A673 (cell line): Measurements from ENCODE around the gene TMEM50A. TPM values are rescaled to one million over a fixed set of nuclear protein-coding genes. Genes with fewer than 3 reads are reported as not detected.

Source experiments
- BruUV-seq: library from RNA; stranded (reverse); fragments of 400-500 nt; replicated peaks from 2 replicates; lab custom pipeline; 2021; lab: Mats Ljungman, UMichigan
- CTCF ChIA-PET: fragments of 300-600 bp; sonication (Branson Sonifier 250); formaldehyde crosslinking; loops from one replicate; lab custom pipeline; 2022; ENCODE audit warnings: antibody characterized with exemption; lab: Charles Lee
- POLR2A ChIA-PET: fragments of 300-600 bp; sonication (Branson Sonifier 250); formaldehyde crosslinking; loops from one replicate; lab custom pipeline; 2022; ENCODE audit warnings: antibody characterized with exemption; ENCODE audit not compliant: low non-redundant PET; lab: Charles Lee
- DNase-seq: peaks from one replicate; pipeline ENCODE4 v3.0.0-alpha.2; 2015; ENCODE audit warnings: low spot score
- H3K27ac ChIP-seq: fragments of 200-600 bp; sonication (generic); 2 replicates; pipeline ENCODE4 v1.5.1; 2016; ENCODE audit warnings: mixed run types, low read depth, mild to moderate bottlenecking, mixed read lengths, antibody characterized with exemption, low read length; ENCODE audit not compliant: poor library complexity, severe bottlenecking
- H3K27me3 ChIP-seq: fragments of 200-600 bp; sonication (generic); replicated peaks from 2 replicates; pipeline ENCODE4 v1.6.1; 2017; ENCODE audit warnings: mixed run types, low read depth, mild to moderate bottlenecking, mixed read lengths, antibody characterized with exemption, low read length; ENCODE audit not compliant: insufficient read depth, poor library complexity
- H3K36me3 ChIP-seq: fragments of 200-600 bp; sonication (generic); 2 replicates; pipeline ENCODE4 v1.6.1; 2016; ENCODE audit warnings: mixed run types, mild to moderate bottlenecking, mixed read lengths, antibody characterized with exemption, low read length; ENCODE audit not compliant: insufficient read depth, poor library complexity, severe bottlenecking
- H3K4me1 ChIP-seq: fragments of 200-600 bp; sonication (generic); 2 replicates; pipeline ENCODE4 v1.6.1; 2017; ENCODE audit warnings: mixed run types, mild to moderate bottlenecking, mixed read lengths, antibody characterized with exemption, low read length; ENCODE audit not compliant: insufficient read depth, poor library complexity, severe bottlenecking
- H3K4me3 ChIP-seq: fragments of 200-600 bp; sonication (generic); 2 replicates; pipeline ENCODE4 v1.5.1; 2016; ENCODE audit warnings: low read depth, mixed run types, mild to moderate bottlenecking, mixed read lengths, low read length; ENCODE audit not compliant: poor library complexity, severe bottlenecking
- H3K9me3 ChIP-seq: fragments of 200-600 bp; sonication (generic); 2 replicates; pipeline ENCODE4 v1.6.1; 2016; ENCODE audit warnings: mixed run types, low read depth, mild to moderate bottlenecking, mixed read lengths, antibody characterized with exemption, low read length; ENCODE audit not compliant: poor library complexity, severe bottlenecking
- CTCF ChIP-seq: fragments of 300-800, 200-600 bp; sonication (generic); conservative IDR thresholded peaks from 2 replicates; pipeline ENCODE4 v1.5.1; 2017; ENCODE audit warnings: low read depth, mild to moderate bottlenecking, antibody characterized with exemption, low read length, moderate library complexity, mixed read lengths
- EZH2 ChIP-seq: fragments of 200-600 bp; sonication (generic); IDR thresholded peaks from 2 replicates; pipeline ENCODE4 v1.6.1; 2017; ENCODE audit warnings: borderline replicate concordance, low read depth, mild to moderate bottlenecking, mixed read lengths, antibody characterized with exemption, low read length; ENCODE audit not compliant: poor library complexity, severe bottlenecking
- intact Hi-C: fragments of 100-400 bp; cut with micrococcal nuclease; formaldehyde crosslinking; loops from one replicate; pipeline ENCODE4 v1.10.0; 2022; ENCODE audit not compliant: unreplicated experiment
- total RNA-seq: library from RNA; stranded (reverse); gene quantifications from 2 replicates; pipeline ENCODE4 v1.2.3, GENCODE V29; 2021

TMEM50A gene
- total RNA-seq, 1 experiment from 2014 or later: 99.4 TPM

- Histone ChIP-seq H3K9me3 (no peaks in the 10 kb centered on the region), H3K27me3 (no peaks in the 10 kb centered on the region), H3K4me3 (no peak overlapping the region), H3K4me1 (peaks cover 8% of the 10 kb centered on the region), H3K36me3 (peaks cover 25% of the 10 kb centered on the region), H3K27ac (no peak overlapping the region)
- intact Hi-C loops: no loop called here
- ChIA-PET CTCF (no interaction called here), POLR2A (interaction anchor here (0.7 kb wide), 1 partner anchor 98 kb away, joined by 3 read pairs; no protein-coding TSS in a partner anchor)
- no peak for TF ChIP-seq CTCF
- TF ChIP-seq EZH2: no peak
- BruUV-seq: no TSS peak
- DNase-seq: peak; percentile 0
Measured at GRCh38 chr1:25342846-25343245, 4.7 kb downstream of the TMEM50A start.

DNA sequence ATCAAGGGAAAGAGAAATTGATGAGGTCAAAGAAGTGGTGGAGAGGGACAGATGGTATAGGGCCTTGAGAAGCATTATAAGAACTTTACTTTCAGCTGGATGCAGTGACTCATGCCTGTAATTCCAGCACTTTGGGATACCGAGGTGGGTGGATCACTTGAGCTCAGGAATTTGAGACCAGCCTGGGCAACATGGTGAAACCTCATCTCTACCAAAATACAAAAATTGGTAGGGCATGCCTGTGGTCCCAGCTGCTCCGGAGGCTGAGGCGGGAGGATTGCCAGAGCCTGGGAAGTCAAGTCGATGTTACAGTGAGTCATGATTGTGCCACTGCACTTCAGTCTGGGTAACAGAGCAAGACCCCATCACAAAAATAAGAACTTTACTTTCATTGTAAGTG is 5.7 kb downstream of the TMEM50A start:
- no TSS peak for BruUV-seq
- TF ChIP-seq CTCF: no peak
- no peak for TF ChIP-seq EZH2
- Histone ChIP-seq H3K9me3 (no peaks in the 10 kb centered on the region), H3K27ac (no peak overlapping the region), H3K4me3 (no peak overlapping the region), H3K27me3 (no peaks in the 10 kb centered on the region), H3K4me1 (peaks cover 8% of the 10 kb centered on the region), H3K36me3 (peaks cover 25% of the 10 kb centered on the region)
- ChIA-PET POLR2A (no interaction called here), CTCF (no interaction called here)
- DNase-seq: peak; percentile 21
- intact Hi-C loops: no loop called here

DNA sequence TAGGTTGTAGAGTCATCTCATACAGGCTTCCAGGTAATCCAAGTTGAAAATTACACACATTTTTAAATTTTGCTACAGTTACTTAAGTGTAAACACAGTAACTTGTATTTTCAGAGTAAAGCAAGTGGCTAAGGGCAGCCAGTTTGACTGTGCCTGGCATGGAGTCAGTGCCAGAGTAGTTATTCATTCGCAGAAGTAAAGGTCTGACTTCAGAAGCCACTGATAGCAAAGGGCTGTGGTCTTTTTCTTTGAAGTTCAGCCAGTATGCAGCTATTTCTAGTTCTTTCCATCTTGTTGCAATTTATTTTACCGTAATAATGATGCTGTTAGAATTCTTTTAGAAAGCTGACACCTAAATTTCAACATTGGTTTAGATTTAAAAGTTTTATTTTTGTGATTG is 9.4 kb downstream of the TMEM50A start:
- no peaks in the 10 kb centered on the region for H3K4me1 ChIP-seq
- no peak overlapping the region for H3K4me3 ChIP-seq
- intact Hi-C loops: no loop called here
- CTCF ChIA-PET: no interaction called here
- TF ChIP-seq EZH2: no peak
- TF ChIP-seq CTCF: no peak
- H3K9me3 ChIP-seq: no peaks in the 10 kb centered on the region
- peaks cover 32% of the 10 kb centered on the region for H3K36me3 ChIP-seq
- no peaks in the 10 kb centered on the region for H3K27me3 ChIP-seq
- DNase-seq: no peak
- BruUV-seq: no TSS peak
- H3K27ac ChIP-seq: no peak overlapping the region
- POLR2A ChIA-PET: no interaction called here
